Measurements from ENCODE around the gene SEZ6L. TPM values are rescaled to one million over a fixed set of nuclear protein-coding genes. Genes with fewer than 3 reads are reported as not detected.

Gene SEZ6L
- total RNA-seq, 1 donor from 2014 or later: 0.05 TPM

- H3K4me1 Mint-ChIP-seq (ENCODE audit: low read depth): peaks cover 20% of the 10 kb centered on the region
- no peaks in the 10 kb centered on the region for H3K36me3 Mint-ChIP-seq (ENCODE audit: low read depth)
- H3K27ac Mint-ChIP-seq (ENCODE audit: unreplicated experiment): no peak overlapping the region
These were observed 154.9 kb downstream of the SEZ6L start for GRCh38 chr22:26324150-26324549.

GRCh38 chr22:26325641-26326040 is 156.4 kb downstream of the SEZ6L start:
- no peak for DNase-seq (ENCODE audit: low spot score)
- Mint-ChIP-seq H3K27me3 (ENCODE audit: low read depth) (peaks cover 22% of the 10 kb centered on the region), H3K4me3 (ENCODE audit: unreplicated experiment) (no peak overlapping the region), H3K36me3 (ENCODE audit: low read depth) (no peaks in the 10 kb centered on the region), H3K9me3 (ENCODE audit: low read depth) (no peaks in the 10 kb centered on the region), H3K4me1 (ENCODE audit: low read depth) (peaks cover 20% of the 10 kb centered on the region), H3K27ac (ENCODE audit: unreplicated experiment) (no peak overlapping the region)
- no peak for TF ChIP-seq CTCF (IDR thresholded peaks at IDR 0.05)

More at GRCh38 chr22:26324150-26324549, 154.9 kb downstream of the SEZ6L start:
- Mint-ChIP-seq H3K4me3 (ENCODE audit: unreplicated experiment) (no peak overlapping the region), H3K27me3 (ENCODE audit: low read depth) (peaks cover 16% of the 10 kb centered on the region), H3K9me3 (ENCODE audit: low read depth) (no peaks in the 10 kb centered on the region)
- DNase-seq (ENCODE audit: low spot score): no peak
- TF ChIP-seq CTCF (IDR thresholded peaks at IDR 0.05): no peak

DNA sequence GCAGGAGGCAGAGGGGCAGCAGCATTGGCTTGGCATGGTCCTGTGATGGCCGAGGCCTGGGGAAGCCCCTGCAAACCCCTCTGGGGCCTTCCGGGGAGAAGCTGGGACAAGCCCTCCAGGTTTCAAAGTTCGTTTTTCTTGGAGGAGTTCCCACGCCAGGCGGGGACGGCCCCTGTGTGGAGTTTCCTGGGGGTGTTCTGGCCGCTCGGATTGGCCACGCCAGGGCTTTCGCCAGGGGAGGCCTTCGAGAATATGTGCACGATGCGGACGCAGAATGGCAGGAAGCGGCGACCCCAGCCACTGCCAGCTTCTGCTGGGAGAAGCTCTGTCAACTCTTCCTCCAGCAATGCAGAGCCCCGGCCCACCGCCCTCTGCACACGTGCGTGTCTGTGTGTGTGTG is 157.5 kb downstream of the SEZ6L start:
- Mint-ChIP-seq H3K27ac (ENCODE audit: unreplicated experiment) (no peak overlapping the region), H3K36me3 (ENCODE audit: low read depth) (no peaks in the 10 kb centered on the region), H3K4me3 (ENCODE audit: unreplicated experiment) (no peak overlapping the region), H3K4me1 (ENCODE audit: low read depth) (peaks cover 16% of the 10 kb centered on the region), H3K9me3 (ENCODE audit: low read depth) (no peaks in the 10 kb centered on the region), H3K27me3 (ENCODE audit: low read depth) (peaks cover 28% of the 10 kb centered on the region)
- no peak for TF ChIP-seq CTCF (IDR thresholded peaks at IDR 0.05)
- no peak for DNase-seq (ENCODE audit: low spot score)

DNA sequence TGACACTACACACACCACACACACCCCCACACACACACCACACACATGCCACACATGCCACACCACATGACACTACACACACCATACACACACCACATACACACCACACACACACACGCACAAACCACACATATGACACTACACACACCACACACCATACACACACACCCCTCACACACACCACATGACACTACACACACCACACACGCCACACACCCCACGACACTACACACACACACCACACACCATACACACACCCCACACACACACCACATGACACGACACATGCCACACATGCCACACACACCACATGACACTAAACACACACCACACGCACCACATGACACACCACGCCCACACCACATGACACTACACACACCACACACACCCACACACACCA is 158.0 kb downstream of the SEZ6L start:
- Mint-ChIP-seq H3K36me3 (ENCODE audit: low read depth) (no peaks in the 10 kb centered on the region), H3K4me3 (ENCODE audit: unreplicated experiment) (no peak overlapping the region), H3K27ac (ENCODE audit: unreplicated experiment) (no peak overlapping the region), H3K27me3 (ENCODE audit: low read depth) (peaks cover 28% of the 10 kb centered on the region), H3K9me3 (ENCODE audit: low read depth) (no peaks in the 10 kb centered on the region), H3K4me1 (ENCODE audit: low read depth) (peaks cover 11% of the 10 kb centered on the region)
- TF ChIP-seq CTCF (IDR thresholded peaks at IDR 0.05): no peak
- DNase-seq (ENCODE audit: low spot score): no peak

DNA sequence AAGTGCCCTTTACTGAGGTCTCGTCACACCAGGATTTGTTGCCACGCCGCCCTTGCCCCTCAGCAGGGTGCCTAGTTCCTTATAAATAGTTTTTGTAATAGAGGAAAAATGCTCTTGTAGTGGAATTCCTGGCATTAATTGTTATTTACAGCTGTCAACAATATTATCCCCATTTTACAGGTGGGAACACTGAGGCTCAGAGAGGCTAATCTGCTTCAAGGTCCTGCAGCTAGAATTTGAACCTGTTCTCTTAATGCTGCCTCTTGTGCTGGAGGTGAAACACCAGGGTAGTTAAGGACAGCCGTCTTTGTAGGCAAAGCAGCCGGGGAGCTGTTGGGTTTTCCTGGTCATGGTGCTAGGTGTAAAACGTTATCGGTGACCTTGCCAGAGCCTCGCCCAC is 159.0 kb downstream of the SEZ6L start:
- Mint-ChIP-seq H3K27ac (ENCODE audit: unreplicated experiment) (no peak overlapping the region), H3K9me3 (ENCODE audit: low read depth) (no peaks in the 10 kb centered on the region), H3K4me3 (ENCODE audit: unreplicated experiment) (no peak overlapping the region), H3K36me3 (ENCODE audit: low read depth) (no peaks in the 10 kb centered on the region), H3K4me1 (ENCODE audit: low read depth) (peaks cover 3% of the 10 kb centered on the region), H3K27me3 (ENCODE audit: low read depth) (peaks cover 34% of the 10 kb centered on the region)
- no peak for DNase-seq (ENCODE audit: low spot score)
- no peak for TF ChIP-seq CTCF (IDR thresholded peaks at IDR 0.05)
